ENCODE measurements around the gene SLC39A8. TPM values are rescaled to one million over a fixed set of nuclear protein-coding genes. Genes with fewer than 3 reads are reported as not detected.

SLC39A8 gene
- polyA plus RNA-seq, 1 experiment = 0.52 TPM

- Histone ChIP-seq H3K36me3 (ENCODE audit: control insufficient read depth, insufficient read depth, low read length) (no peaks in the 10 kb centered on the region), H3K27me3 (ENCODE audit: control insufficient read depth, insufficient read depth, low read length) (no peaks in the 10 kb centered on the region), H3K4me3 (ENCODE audit: low read depth, low read length) (no peak overlapping the region)
- TF ChIP-seq CTCF (IDR thresholded peaks at IDR 0.05; ENCODE audit: insufficient read depth, low read depth, low read length) = no peak
- ChIA-PET CTCF (no interaction called here), POLR2A (no interaction called here)
- DNase-seq (ENCODE audit: low read depth) = no peak
These were observed 28.7 kb downstream of the SLC39A8 start for GRCh38 chr4:102316585-102316984.

- ChIA-PET CTCF (no interaction called here), POLR2A (no interaction called here)
These were observed 29.8 kb downstream of the SLC39A8 start for GRCh38 chr4:102315532-102315931.

GRCh38 chr4:102312417-102312816, 32.9 kb downstream of the SLC39A8 start:
- no peak for TF ChIP-seq CTCF (IDR thresholded peaks at IDR 0.05; ENCODE audit: insufficient read depth, low read depth, low read length)
- no peaks in the 10 kb centered on the region for H3K36me3 ChIP-seq (ENCODE audit: control insufficient read depth, insufficient read depth, low read length)
- ChIA-PET POLR2A (no interaction called here), CTCF (no interaction called here)
- no peak overlapping the region for H3K4me3 ChIP-seq (ENCODE audit: low read depth, low read length)
- H3K27me3 ChIP-seq (ENCODE audit: control insufficient read depth, insufficient read depth, low read length) = no peaks in the 10 kb centered on the region
- no peak for DNase-seq (ENCODE audit: low read depth)

More at GRCh38 chr4:102315532-102315931, 29.8 kb downstream of the SLC39A8 start:
- DNase-seq (ENCODE audit: low read depth) = no peak
- TF ChIP-seq CTCF (IDR thresholded peaks at IDR 0.05; ENCODE audit: insufficient read depth, low read depth, low read length) = no peak
- Histone ChIP-seq H3K36me3 (ENCODE audit: control insufficient read depth, insufficient read depth, low read length) (no peaks in the 10 kb centered on the region), H3K4me3 (ENCODE audit: low read depth, low read length) (no peak overlapping the region), H3K27me3 (ENCODE audit: control insufficient read depth, insufficient read depth, low read length) (no peaks in the 10 kb centered on the region)

GRCh38 chr4:102311912-102312311, 33.4 kb downstream of the SLC39A8 start:
- DNase-seq (ENCODE audit: low read depth) = no peak
- ChIA-PET CTCF (no interaction called here), POLR2A (no interaction called here)

GRCh38 chr4:102311407-102311806, 33.9 kb downstream of the SLC39A8 start:
- CTCF ChIA-PET = no interaction called here
- POLR2A ChIA-PET = no interaction called here
- TF ChIP-seq CTCF (IDR thresholded peaks at IDR 0.05; ENCODE audit: insufficient read depth, low read depth, low read length) = no peak
- Histone ChIP-seq H3K27me3 (ENCODE audit: control insufficient read depth, insufficient read depth, low read length) (no peaks in the 10 kb centered on the region), H3K36me3 (ENCODE audit: control insufficient read depth, insufficient read depth, low read length) (no peaks in the 10 kb centered on the region), H3K4me3 (ENCODE audit: low read depth, low read length) (no peak overlapping the region)
- DNase-seq (ENCODE audit: low read depth) = no peak

More at GRCh38 chr4:102311912-102312311, 33.4 kb downstream of the SLC39A8 start:
- H3K27me3 ChIP-seq (ENCODE audit: control insufficient read depth, insufficient read depth, low read length) = no peaks in the 10 kb centered on the region
- H3K36me3 ChIP-seq (ENCODE audit: control insufficient read depth, insufficient read depth, low read length) = no peaks in the 10 kb centered on the region
- TF ChIP-seq CTCF (IDR thresholded peaks at IDR 0.05; ENCODE audit: insufficient read depth, low read depth, low read length) = no peak
- no peak overlapping the region for H3K4me3 ChIP-seq (ENCODE audit: low read depth, low read length)
